MCF 10A (cell line): ENCODE data around the gene NTPCR. TPM values are rescaled to one million over a fixed set of nuclear protein-coding genes. Genes with fewer than 3 reads are reported as not detected.

Source experiments
- BruUV-seq: library from RNA; stranded (reverse); fragments of 400-500 nt; replicated peaks from 2 replicates; lab custom pipeline; 2021; lab: Mats Ljungman, UMichigan
- CTCF ChIA-PET: fragments of 300-600 bp; sonication (Branson Sonifier 250); formaldehyde crosslinking; extraction: SDS; loops from one replicate; lab custom pipeline; 2021; ENCODE audit warnings: antibody characterized with exemption, inconsistent platforms; lab: Yijun Ruan, JAX
- POLR2A ChIA-PET: fragments of 300-600, 350-650 bp; sonication (Branson Sonifier 250); formaldehyde crosslinking; extraction: SDS; loops from one replicate; lab custom pipeline; 2020; ENCODE audit warnings: antibody characterized with exemption, inconsistent platforms; lab: Yijun Ruan, JAX
- DNase-seq: peaks from one replicate; pipeline ENCODE4 v3.0.0-alpha.2; 2018; ENCODE audit not compliant: unreplicated experiment
- H3K27ac Mint-ChIP-seq: one replicate; pipeline ENCODE4 v1.8.0; 2022; ENCODE audit warnings: mild to moderate bottlenecking, low read depth, mixed read lengths; ENCODE audit not compliant: unreplicated experiment
- H3K27me3 Mint-ChIP-seq: one replicate; pipeline ENCODE4 v1.8.0; 2022; ENCODE audit warnings: mixed read lengths; ENCODE audit not compliant: insufficient read depth, unreplicated experiment
- H3K36me3 Mint-ChIP-seq: one replicate; pipeline ENCODE4 v1.8.0; 2022; ENCODE audit warnings: mild to moderate bottlenecking, moderate library complexity, mixed read lengths; ENCODE audit not compliant: insufficient read depth, unreplicated experiment
- H3K4me1 Mint-ChIP-seq: one replicate; pipeline ENCODE4 v1.8.0; 2022; ENCODE audit warnings: mixed read lengths; ENCODE audit not compliant: insufficient read depth, unreplicated experiment
- H3K4me3 Mint-ChIP-seq: one replicate; pipeline ENCODE4 v1.8.0; 2022; ENCODE audit warnings: mild to moderate bottlenecking, moderate library complexity, mixed read lengths; ENCODE audit not compliant: unreplicated experiment
- H3K9me3 Mint-ChIP-seq: one replicate; pipeline ENCODE4 v1.8.0; 2022; ENCODE audit warnings: mixed read lengths; ENCODE audit not compliant: unreplicated experiment
- intact Hi-C: fragments of 100-400 bp; cut with micrococcal nuclease; formaldehyde crosslinking; loops from 2 replicates; pipeline ENCODE4 v1.14.1; 2022
- total RNA-seq: library from RNA; stranded (reverse); gene quantifications from 2 replicates; pipeline ENCODE4 v1.2.3, GENCODE V29; 2022
- TF ChIP-seq, protein P1 (sequence below): fragments of 200-600 bp; IDR thresholded peaks from one replicate; pipeline ENCODE4 v1.8.0; 2022; ENCODE audit warnings: antibody characterized with exemption, mild to moderate bottlenecking; ENCODE audit not compliant: unreplicated experiment

The NTPCR gene
- total RNA-seq, 1 experiment from 2014 or later = 129 TPM

- BruUV-seq = no TSS peak
- Mint-ChIP-seq H3K9me3 (no peaks in the 10 kb centered on the region), H3K27me3 (no peaks in the 10 kb centered on the region), H3K36me3 (peaks cover 42% of the 10 kb centered on the region), H3K27ac (peak overlapping the region; percentile 16), H3K4me3 (no peak overlapping the region), H3K4me1 (peaks cover 17% of the 10 kb centered on the region)
- CTCF ChIA-PET = interaction anchor here (0.8 kb wide), 1 partner anchor 13 kb away, joined by 3 read pairs; no protein-coding TSS in a partner anchor
- DNase-seq = no peak
- POLR2A ChIA-PET = interaction anchor here (0.5 to 0.7 kb wide), 4 partner anchors 98 to 1478 kb away, joined by 3 to 4 read pairs (median 4); no protein-coding TSS in a partner anchor
- TF ChIP-seq, protein P1, sequence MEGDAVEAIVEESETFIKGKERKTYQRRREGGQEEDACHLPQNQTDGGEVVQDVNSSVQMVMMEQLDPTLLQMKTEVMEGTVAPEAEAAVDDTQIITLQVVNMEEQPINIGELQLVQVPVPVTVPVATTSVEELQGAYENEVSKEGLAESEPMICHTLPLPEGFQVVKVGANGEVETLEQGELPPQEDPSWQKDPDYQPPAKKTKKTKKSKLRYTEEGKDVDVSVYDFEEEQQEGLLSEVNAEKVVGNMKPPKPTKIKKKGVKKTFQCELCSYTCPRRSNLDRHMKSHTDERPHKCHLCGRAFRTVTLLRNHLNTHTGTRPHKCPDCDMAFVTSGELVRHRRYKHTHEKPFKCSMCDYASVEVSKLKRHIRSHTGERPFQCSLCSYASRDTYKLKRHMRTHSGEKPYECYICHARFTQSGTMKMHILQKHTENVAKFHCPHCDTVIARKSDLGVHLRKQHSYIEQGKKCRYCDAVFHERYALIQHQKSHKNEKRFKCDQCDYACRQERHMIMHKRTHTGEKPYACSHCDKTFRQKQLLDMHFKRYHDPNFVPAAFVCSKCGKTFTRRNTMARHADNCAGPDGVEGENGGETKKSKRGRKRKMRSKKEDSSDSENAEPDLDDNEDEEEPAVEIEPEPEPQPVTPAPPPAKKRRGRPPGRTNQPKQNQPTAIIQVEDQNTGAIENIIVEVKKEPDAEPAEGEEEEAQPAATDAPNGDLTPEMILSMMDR = no peak
- intact Hi-C loops = no loop called here
These were observed 35.6 kb downstream of the NTPCR start for GRCh38 chr1:232985882-232986526.

DNA sequence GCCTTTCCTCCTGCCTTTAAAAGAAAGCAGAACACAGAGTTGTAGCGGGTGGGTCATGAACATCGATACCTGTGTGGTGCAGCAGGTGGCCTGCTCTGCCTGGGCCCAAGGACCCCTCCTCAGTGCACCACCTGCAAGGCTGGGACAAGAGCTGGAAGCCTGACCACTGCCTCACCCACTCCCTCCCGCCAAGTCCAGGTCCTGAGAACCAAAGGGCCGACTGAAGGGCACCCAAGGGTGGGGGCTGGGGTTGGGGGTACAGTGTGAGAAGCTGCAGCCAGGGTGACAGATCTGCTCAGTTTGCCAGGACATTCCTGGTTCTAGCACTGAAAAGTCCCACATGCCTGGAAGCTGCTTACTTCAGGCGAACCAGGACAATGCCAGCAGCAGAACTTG lies 36.1 kb downstream of the NTPCR start:
- Mint-ChIP-seq H3K36me3 (peaks cover 37% of the 10 kb centered on the region), H3K4me1 (peaks cover 17% of the 10 kb centered on the region), H3K27ac (no peak overlapping the region), H3K9me3 (no peaks in the 10 kb centered on the region), H3K27me3 (no peaks in the 10 kb centered on the region), H3K4me3 (no peak overlapping the region)
- ChIA-PET CTCF (interaction anchor here (0.8 kb wide), 1 partner anchor 12 kb away, joined by 3 read pairs; no protein-coding TSS in a partner anchor), POLR2A (interaction anchor here (0.7 kb wide), 1 partner anchor 108 kb away, joined by 3 read pairs; no protein-coding TSS in a partner anchor)
- DNase-seq = no peak
- intact Hi-C loops = no loop called here
- TF ChIP-seq, protein P1 = no peak
- no TSS peak for BruUV-seq

DNA sequence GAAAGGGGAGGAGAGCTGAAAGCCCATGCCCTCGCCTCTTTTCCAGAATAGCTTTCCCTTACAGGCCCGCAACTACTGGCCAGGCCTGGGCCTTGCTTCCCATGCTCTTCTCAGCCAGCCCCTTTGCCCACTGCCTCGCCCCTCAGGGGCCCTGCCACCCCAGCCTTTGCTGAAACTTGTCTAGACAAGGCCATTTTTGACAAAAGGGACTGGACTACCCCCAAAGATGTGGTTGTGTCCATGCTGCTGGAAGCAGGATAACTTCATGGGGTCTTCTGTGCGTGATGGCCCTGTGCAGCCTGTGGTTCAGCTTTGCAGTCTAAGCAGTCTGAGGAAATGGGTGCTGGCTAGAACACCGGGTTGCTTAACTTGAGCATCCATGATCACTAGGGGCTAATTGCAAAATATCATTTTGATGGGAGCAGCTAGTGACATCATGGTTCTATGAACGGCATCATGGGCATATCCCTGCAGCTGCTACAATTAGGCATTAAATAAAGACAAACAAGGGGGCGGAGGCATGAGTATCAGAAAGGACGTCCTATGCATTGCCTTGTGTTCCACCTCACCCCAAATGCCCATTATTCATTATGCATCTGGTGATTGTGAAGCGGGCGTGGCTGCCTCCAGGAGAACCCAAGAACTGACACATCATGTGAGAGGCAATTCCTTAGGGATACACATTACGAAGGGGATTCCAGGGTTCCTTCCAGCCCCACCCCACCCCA lies 36.8 kb downstream of the NTPCR start:
- ChIA-PET CTCF (no interaction called here), POLR2A (interaction anchor here (0.6 to 0.7 kb wide), 2 partner anchors 107 to 214 kb away, joined by 3 read pairs; no protein-coding TSS in a partner anchor)
- TF ChIP-seq, protein P1 = no peak
- Mint-ChIP-seq H3K4me1 (peaks cover 17% of the 10 kb centered on the region), H3K27me3 (no peaks in the 10 kb centered on the region), H3K36me3 (peaks cover 37% of the 10 kb centered on the region), H3K4me3 (no peak overlapping the region), H3K9me3 (no peaks in the 10 kb centered on the region), H3K27ac (no peak overlapping the region)
- intact Hi-C loops = no loop called here
- peak; percentile 31 for DNase-seq
- no TSS peak for BruUV-seq

GRCh38 chr1:232987774-232988140 lies 37.3 kb downstream of the NTPCR start:
- intact Hi-C loops = no loop called here
- Mint-ChIP-seq H3K4me3 (no peak overlapping the region), H3K9me3 (no peaks in the 10 kb centered on the region), H3K36me3 (peaks cover 32% of the 10 kb centered on the region), H3K27me3 (no peaks in the 10 kb centered on the region), H3K4me1 (peaks cover 17% of the 10 kb centered on the region), H3K27ac (no peak overlapping the region)
- TF ChIP-seq, protein P1 = no peak
- ChIA-PET POLR2A (interaction anchor here (0.6 kb wide), 1 partner anchor 214 kb away, joined by 3 read pairs; no protein-coding TSS in a partner anchor), CTCF (no interaction called here)
- BruUV-seq = no TSS peak
- no peak for DNase-seq
